Chondrocyte (in vitro differentiated cells): ENCODE results near the gene MXRA8. TPM values are rescaled to one million over a fixed set of nuclear protein-coding genes. Genes with fewer than 3 reads are reported as not detected.

Experiments used
- DNase-seq: peaks from one replicate; pipeline ENCODE4 v3.0.0; 2021; ENCODE audit warnings: mixed read lengths, low spot score
- H3K27ac Mint-ChIP-seq: one replicate; pipeline ENCODE4 v1.8.0; 2021; ENCODE audit warnings: mild to moderate bottlenecking, moderate library complexity, mixed read lengths; ENCODE audit not compliant: unreplicated experiment
- H3K27me3 Mint-ChIP-seq: 2 replicates; pipeline ENCODE4 v1.8.0; 2021; ENCODE audit warnings: low read depth, mixed read lengths
- H3K36me3 Mint-ChIP-seq: 2 replicates; pipeline ENCODE4 v1.8.0; 2021; ENCODE audit warnings: low read depth, mixed read lengths
- H3K4me1 Mint-ChIP-seq: 2 replicates; pipeline ENCODE4 v1.8.0; 2021; ENCODE audit warnings: low read depth, mild to moderate bottlenecking, mixed read lengths
- H3K4me3 Mint-ChIP-seq: one replicate; pipeline ENCODE4 v1.8.0; 2021; ENCODE audit warnings: mild to moderate bottlenecking, moderate library complexity, mixed read lengths; ENCODE audit not compliant: unreplicated experiment
- H3K9me3 Mint-ChIP-seq: 2 replicates; pipeline ENCODE4 v1.8.0; 2021; ENCODE audit warnings: low read depth, mixed read lengths
- CTCF ChIP-seq: fragments of 200-600 bp; sonication (generic); IDR thresholded peaks from 2 replicates; pipeline ENCODE4 v1.5.0; 2021; ENCODE audit warnings: antibody characterized with exemption, mild to moderate bottlenecking, moderate library complexity
- total RNA-seq: library from RNA; stranded (reverse); gene quantifications from 3 replicates; pipeline ENCODE4 v1.2.1, GENCODE V29; 2021

MXRA8 gene
- total RNA-seq, 1 donor from 2014 or later: 158 TPM

- H3K27ac Mint-ChIP-seq: peak overlapping the region; percentile 54
- no peaks in the 10 kb centered on the region for H3K36me3 Mint-ChIP-seq
- no peaks in the 10 kb centered on the region for H3K9me3 Mint-ChIP-seq
- H3K4me1 Mint-ChIP-seq: peaks cover 37% of the 10 kb centered on the region
- DNase-seq: no peak
- TF ChIP-seq CTCF: no peak
- no peaks in the 10 kb centered on the region for H3K27me3 Mint-ChIP-seq
- H3K4me3 Mint-ChIP-seq: peak overlapping the region; percentile 72
Measured at GRCh38 chr1:1325288-1326074, 32.9 kb downstream of the MXRA8 start.

GRCh38 chr1:1324524-1325287 lies 33.6 kb downstream of the MXRA8 start, which contains the start of the genes CPTP and INTS11:
CPTP (plus strand) TSS chr1:1324802; CDS start chr1:1326911, 2,109 bp downstream.
INTS11 (minus strand) TSS chr1:1324660; CDS start chr1:1324608, 52 bp downstream.
- TF ChIP-seq CTCF: no peak
- DNase-seq: no peak
- Mint-ChIP-seq H3K27ac (peak within 1 kb of the TSS; percentile 85), H3K9me3 (no peaks in the 10 kb centered on the region), H3K4me3 (peak within 1 kb of the TSS; percentile 82), H3K36me3 (no peaks in the 10 kb centered on the region), H3K4me1 (peaks cover 35% of the 10 kb centered on the region), H3K27me3 (no peaks in the 10 kb centered on the region)

DNA sequence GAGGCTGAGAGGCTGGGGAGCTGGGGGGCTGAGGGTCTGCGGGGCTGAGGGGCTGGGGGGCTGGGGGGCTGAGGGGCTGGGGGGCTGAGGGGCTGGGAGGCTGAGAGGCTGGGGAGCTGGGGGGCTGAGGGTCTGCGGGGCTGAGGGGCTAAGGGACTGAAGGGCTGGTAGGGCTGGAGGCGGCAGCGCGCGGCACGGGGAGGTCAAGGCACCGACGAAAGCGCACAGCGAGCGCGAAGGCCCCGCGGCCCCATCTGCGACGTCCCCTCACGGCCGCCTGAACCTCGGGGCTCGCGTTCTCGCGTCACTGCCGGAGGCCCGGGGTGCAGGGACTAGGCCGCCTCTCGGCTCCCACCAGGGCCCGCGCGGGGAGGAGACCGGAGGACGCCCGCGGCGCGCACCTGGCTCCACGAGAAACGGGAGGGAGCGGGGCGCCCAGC lies 34.3 kb downstream of the MXRA8 start:
- H3K9me3 Mint-ChIP-seq: no peaks in the 10 kb centered on the region
- no peak for TF ChIP-seq CTCF
- H3K4me1 Mint-ChIP-seq: peaks cover 38% of the 10 kb centered on the region
- H3K27me3 Mint-ChIP-seq: no peaks in the 10 kb centered on the region
- H3K4me3 Mint-ChIP-seq: peak overlapping the region; percentile 80
- H3K27ac Mint-ChIP-seq: peak overlapping the region; percentile 27
- no peaks in the 10 kb centered on the region for H3K36me3 Mint-ChIP-seq
- no peak for DNase-seq

DNA sequence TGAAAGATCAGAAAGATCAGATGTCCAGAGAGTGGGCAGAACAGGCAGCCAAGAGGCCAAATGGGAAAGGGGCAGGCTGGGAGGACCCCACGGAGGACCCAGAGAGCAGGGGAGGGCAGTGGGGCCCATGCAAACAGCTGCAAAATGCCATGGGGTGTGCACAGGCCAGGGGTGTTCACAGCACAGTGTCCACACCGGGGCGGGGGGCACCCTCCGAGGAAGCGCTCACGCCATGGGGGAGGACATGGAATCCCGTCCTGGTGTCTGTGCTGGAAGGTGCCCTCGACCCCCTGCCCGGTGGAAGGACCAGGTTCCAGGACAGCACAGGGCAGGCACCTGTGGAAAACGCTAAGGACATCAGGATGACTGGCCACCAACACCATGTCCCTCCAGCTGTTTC lies 35.4 kb downstream of the MXRA8 start:
- H3K4me3 Mint-ChIP-seq: peak overlapping the region; percentile 82
- no peaks in the 10 kb centered on the region for H3K9me3 Mint-ChIP-seq
- DNase-seq: no peak
- TF ChIP-seq CTCF: no peak
- no peaks in the 10 kb centered on the region for H3K36me3 Mint-ChIP-seq
- H3K27me3 Mint-ChIP-seq: no peaks in the 10 kb centered on the region
- peaks cover 48% of the 10 kb centered on the region for H3K4me1 Mint-ChIP-seq
- no peak overlapping the region for H3K27ac Mint-ChIP-seq

- TF ChIP-seq CTCF: no peak
- no peaks in the 10 kb centered on the region for H3K27me3 Mint-ChIP-seq
- peak overlapping the region; percentile 36 for H3K27ac Mint-ChIP-seq
Measured at GRCh38 chr1:1322418-1322817, 35.9 kb downstream of the MXRA8 start.

More at GRCh38 chr1:1322418-1322817, 35.9 kb downstream of the MXRA8 start:
- Mint-ChIP-seq H3K4me3 (peak overlapping the region; percentile 31), H3K9me3 (no peaks in the 10 kb centered on the region), H3K36me3 (no peaks in the 10 kb centered on the region), H3K4me1 (peaks cover 52% of the 10 kb centered on the region)
- DNase-seq: no peak
